22Rv1 (cell line): ENCODE data around the gene SYTL1.

Experiments used
- ZFX ChIP-seq: fragments of 450-650 bp; IDR thresholded peaks from 2 replicates; pipeline ENCODE4 v1.6.1; 2017; ENCODE audit warnings: antibody characterized with exemption, borderline replicate concordance
- TF ChIP-seq, protein P1 (sequence below): fragments of 450-650 bp; IDR thresholded peaks from 2 replicates; pipeline ENCODE4 v1.5.1; 2017; ENCODE audit warnings: mild to moderate bottlenecking

DNA sequence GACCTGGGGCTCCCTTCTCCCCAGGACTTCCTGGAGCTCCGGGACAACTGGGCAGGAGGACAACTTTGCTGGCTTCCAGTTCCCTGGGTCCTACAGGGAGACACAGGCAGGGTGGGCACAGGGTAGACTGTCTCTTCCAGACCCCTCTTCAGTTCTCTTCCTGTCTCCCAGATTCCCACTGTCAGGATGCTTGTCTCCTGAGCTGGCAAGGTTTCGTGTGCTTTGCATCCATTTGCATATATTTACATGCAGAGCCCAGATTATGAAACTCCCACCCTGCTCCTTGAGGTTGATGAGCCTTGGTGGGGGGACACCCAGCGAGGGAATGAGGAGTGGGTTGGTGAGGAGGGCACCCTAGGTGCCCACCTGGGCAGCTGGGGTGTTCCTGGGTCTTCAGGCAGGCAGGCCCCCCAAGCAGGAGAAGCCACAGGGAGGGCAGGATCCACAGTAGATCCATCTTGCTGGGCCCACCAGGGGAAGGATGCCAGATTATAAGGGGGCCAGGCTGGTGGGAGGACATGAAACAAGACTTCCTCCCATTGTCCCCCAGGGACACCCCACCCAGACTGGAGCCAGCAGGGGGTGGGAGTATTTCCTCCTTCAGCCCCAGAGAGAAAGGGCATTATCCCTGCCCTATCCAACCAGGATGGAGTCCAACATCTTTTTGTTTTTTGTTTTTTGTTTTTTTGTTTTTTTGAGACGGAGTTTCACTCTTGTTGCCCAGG lies 32.7 kb downstream of the SYTL1 start, which contains the start of gene FCN3:
- TF ChIP-seq, protein P1, sequence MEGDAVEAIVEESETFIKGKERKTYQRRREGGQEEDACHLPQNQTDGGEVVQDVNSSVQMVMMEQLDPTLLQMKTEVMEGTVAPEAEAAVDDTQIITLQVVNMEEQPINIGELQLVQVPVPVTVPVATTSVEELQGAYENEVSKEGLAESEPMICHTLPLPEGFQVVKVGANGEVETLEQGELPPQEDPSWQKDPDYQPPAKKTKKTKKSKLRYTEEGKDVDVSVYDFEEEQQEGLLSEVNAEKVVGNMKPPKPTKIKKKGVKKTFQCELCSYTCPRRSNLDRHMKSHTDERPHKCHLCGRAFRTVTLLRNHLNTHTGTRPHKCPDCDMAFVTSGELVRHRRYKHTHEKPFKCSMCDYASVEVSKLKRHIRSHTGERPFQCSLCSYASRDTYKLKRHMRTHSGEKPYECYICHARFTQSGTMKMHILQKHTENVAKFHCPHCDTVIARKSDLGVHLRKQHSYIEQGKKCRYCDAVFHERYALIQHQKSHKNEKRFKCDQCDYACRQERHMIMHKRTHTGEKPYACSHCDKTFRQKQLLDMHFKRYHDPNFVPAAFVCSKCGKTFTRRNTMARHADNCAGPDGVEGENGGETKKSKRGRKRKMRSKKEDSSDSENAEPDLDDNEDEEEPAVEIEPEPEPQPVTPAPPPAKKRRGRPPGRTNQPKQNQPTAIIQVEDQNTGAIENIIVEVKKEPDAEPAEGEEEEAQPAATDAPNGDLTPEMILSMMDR, result no peak
- no peak for TF ChIP-seq ZFX
